GM12873 (cell line): ENCODE data around the gene ITGB3.

Experiments
- CTCF ChIP-seq: IDR thresholded peaks from 2 replicates; pipeline ENCODE4 v1.5.1; 2012; ENCODE audit warnings: low read depth, mild to moderate bottlenecking, moderate library complexity, low read length, control low read depth; ENCODE audit not compliant: insufficient read depth; ENCODE audit errors: missing control alignments

The ITGB3 gene

GRCh38 chr17:47291242-47291873, 37.7 kb downstream of the ITGB3 start:
- TF ChIP-seq CTCF = no peak

- no peak for TF ChIP-seq CTCF
These were observed 38.6 kb downstream of the ITGB3 start for GRCh38 chr17:47292206-47292605.

GRCh38 chr17:47295037-47295873, 41.6 kb downstream of the ITGB3 start:
- TF ChIP-seq CTCF = no peak

GRCh38 chr17:47295874-47296255, 42.2 kb downstream of the ITGB3 start:
- no peak for TF ChIP-seq CTCF

- no peak for TF ChIP-seq CTCF
These were observed 44.2 kb downstream of the ITGB3 start for GRCh38 chr17:47297661-47298400.

- no peak for TF ChIP-seq CTCF
These were observed 45.1 kb downstream of the ITGB3 start for GRCh38 chr17:47298712-47299111.
